ENCODE data around the gene BNIP1.

- TF ChIP-seq CTCF (IDR thresholded peaks at IDR 0.05) (no peak), POLR2A (IDR thresholded peaks at IDR 0.05) (no peak)
Measured at GRCh38 chr5:173098787-173099186, 45.5 kb upstream of the BNIP1 start.
